A673 (cell line): ENCODE results near the gene TRIM38.

Experiments used
- EZH2 ChIP-seq: fragments of 200-600 bp; sonication (generic); IDR thresholded peaks from 2 replicates; pipeline ENCODE4 v1.6.1; 2017; ENCODE audit warnings: borderline replicate concordance, low read depth, mild to moderate bottlenecking, mixed read lengths, antibody characterized with exemption, low read length; ENCODE audit not compliant: poor library complexity, severe bottlenecking
- TF ChIP-seq, protein P1 (sequence below): fragments of 300-800, 200-600 bp; sonication (generic); conservative IDR thresholded peaks from 2 replicates; pipeline ENCODE4 v1.5.1; 2017; ENCODE audit warnings: low read depth, mild to moderate bottlenecking, antibody characterized with exemption, low read length, moderate library complexity, mixed read lengths

DNA sequence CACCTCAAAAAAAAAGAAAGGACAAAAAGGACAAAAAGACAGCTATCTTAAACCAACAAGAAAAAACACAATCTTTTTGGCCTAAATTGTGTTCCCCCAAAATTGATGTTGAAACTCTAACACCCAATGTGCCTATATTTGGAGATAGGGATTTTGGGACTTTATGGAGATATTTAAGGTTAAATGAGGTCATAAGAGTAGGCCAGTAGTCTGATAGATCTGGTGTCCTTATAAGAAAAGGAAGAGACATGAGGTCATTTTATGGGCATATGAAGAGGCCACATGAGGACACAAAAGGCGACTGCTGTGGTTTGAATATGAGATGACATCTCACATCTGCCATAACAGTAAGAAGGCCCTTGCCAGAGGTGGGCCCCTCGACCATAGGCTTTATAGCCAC, 49.5 kb downstream of the TRIM38 start:
- no peak for TF ChIP-seq EZH2
- TF ChIP-seq, protein P1, sequence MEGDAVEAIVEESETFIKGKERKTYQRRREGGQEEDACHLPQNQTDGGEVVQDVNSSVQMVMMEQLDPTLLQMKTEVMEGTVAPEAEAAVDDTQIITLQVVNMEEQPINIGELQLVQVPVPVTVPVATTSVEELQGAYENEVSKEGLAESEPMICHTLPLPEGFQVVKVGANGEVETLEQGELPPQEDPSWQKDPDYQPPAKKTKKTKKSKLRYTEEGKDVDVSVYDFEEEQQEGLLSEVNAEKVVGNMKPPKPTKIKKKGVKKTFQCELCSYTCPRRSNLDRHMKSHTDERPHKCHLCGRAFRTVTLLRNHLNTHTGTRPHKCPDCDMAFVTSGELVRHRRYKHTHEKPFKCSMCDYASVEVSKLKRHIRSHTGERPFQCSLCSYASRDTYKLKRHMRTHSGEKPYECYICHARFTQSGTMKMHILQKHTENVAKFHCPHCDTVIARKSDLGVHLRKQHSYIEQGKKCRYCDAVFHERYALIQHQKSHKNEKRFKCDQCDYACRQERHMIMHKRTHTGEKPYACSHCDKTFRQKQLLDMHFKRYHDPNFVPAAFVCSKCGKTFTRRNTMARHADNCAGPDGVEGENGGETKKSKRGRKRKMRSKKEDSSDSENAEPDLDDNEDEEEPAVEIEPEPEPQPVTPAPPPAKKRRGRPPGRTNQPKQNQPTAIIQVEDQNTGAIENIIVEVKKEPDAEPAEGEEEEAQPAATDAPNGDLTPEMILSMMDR, result no peak
